GM23338 (cell line): ENCODE results near the gene RHOH.

Source experiments
- CREB1 ChIP-seq: fragments of 250-450 bp; sonication (Bioruptor Pico); IDR thresholded peaks from 2 replicates; pipeline ENCODE4 v1.5.0; 2020; ENCODE audit warnings: low read depth, mild to moderate bottlenecking, moderate library complexity
- EZH2 ChIP-seq: fragments of 200-600 bp; sonication (generic); IDR thresholded peaks from one replicate; pipeline ENCODE4 v1.8.0; 2017; ENCODE audit warnings: antibody characterized with exemption, mild to moderate bottlenecking, low read depth; ENCODE audit not compliant: unreplicated experiment
- EZH2phosphoT487 ChIP-seq: fragments of 200-600 bp; sonication (generic); IDR thresholded peaks from one replicate; pipeline ENCODE4 v1.8.1; 2018; ENCODE audit warnings: antibody characterized with exemption; ENCODE audit not compliant: unreplicated experiment
- NANOG ChIP-seq: IDR thresholded peaks from 2 replicates; pipeline ENCODE4 v1.6.1; 2016; ENCODE audit warnings: antibody characterized with exemption, borderline replicate concordance
- POLR2AphosphoS5 ChIP-seq: IDR thresholded peaks from 2 replicates; pipeline ENCODE4 v1.6.1; 2016; ENCODE audit warnings: antibody characterized with exemption, low read depth
- REST ChIP-seq: IDR thresholded peaks from one replicate; pipeline ENCODE4 v1.6.1; 2018; ENCODE audit warnings: antibody characterized with exemption; ENCODE audit not compliant: unreplicated experiment
- ZNF331 ChIP-seq: fragments of 250-450 bp; sonication (Bioruptor Pico); IDR thresholded peaks from 2 replicates; pipeline ENCODE4 v1.5.0; 2020; ENCODE audit warnings: low read depth, mild to moderate bottlenecking, moderate library complexity
- TF ChIP-seq, protein P1 (sequence below), 2 experiments: fragments of 200-600 bp in 1 of 2; sonication (generic) in 1 of 2; conservative IDR thresholded peaks; 2 replicates each; pipeline versions ENCODE4 v1.5.1 to v1.6.1; 2016 to 2017; ENCODE audit warnings: antibody characterized with exemption in 2 of 2, low read depth in 2 of 2, mild to moderate bottlenecking in 2 of 2, moderate library complexity in 1 of 2

- TF ChIP-seq, protein P1, sequence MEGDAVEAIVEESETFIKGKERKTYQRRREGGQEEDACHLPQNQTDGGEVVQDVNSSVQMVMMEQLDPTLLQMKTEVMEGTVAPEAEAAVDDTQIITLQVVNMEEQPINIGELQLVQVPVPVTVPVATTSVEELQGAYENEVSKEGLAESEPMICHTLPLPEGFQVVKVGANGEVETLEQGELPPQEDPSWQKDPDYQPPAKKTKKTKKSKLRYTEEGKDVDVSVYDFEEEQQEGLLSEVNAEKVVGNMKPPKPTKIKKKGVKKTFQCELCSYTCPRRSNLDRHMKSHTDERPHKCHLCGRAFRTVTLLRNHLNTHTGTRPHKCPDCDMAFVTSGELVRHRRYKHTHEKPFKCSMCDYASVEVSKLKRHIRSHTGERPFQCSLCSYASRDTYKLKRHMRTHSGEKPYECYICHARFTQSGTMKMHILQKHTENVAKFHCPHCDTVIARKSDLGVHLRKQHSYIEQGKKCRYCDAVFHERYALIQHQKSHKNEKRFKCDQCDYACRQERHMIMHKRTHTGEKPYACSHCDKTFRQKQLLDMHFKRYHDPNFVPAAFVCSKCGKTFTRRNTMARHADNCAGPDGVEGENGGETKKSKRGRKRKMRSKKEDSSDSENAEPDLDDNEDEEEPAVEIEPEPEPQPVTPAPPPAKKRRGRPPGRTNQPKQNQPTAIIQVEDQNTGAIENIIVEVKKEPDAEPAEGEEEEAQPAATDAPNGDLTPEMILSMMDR (conservative IDR thresholded peaks at IDR 0.05; ENCODE audit: low read depth in 2 of 2): no peak
- TF ChIP-seq EZH2phosphoT487 (no peak), ZNF331 (CRISPR knock-in tag) (no peak), EZH2 (no peak), REST (no peak), CREB1 (no peak), POLR2AphosphoS5 (no peak), NANOG (no peak)
Measured at GRCh38 chr4:40194602-40195161, 2.1 kb upstream of the RHOH start.
